Keratinocyte (primary cell): Measurements from ENCODE around the gene CXCL1. TPM values are rescaled to one million over a fixed set of nuclear protein-coding genes. Genes with fewer than 3 reads are reported as not detected.

ENCODE experiments used
- DNase-seq: peaks from one replicate; pipeline ENCODE4 v3.0.0-alpha.2; 2011; ENCODE audit warnings: low read depth, missing footprints, low spot score
- FAIRE-seq: peaks from 2 replicates; lab custom pipeline; 2011; peaks lifted over from hg19 to GRCh38; lab: Jason Lieb, UNC
- H2AFZ ChIP-seq: 2 replicates; pipeline ENCODE4 v1.6.0; 2012; ENCODE audit warnings: low read length, control low read depth, inconsistent platforms; ENCODE audit not compliant: control insufficient read depth
- H3K27ac ChIP-seq: 2 replicates; pipeline ENCODE4 v1.5.1; 2011; ENCODE audit warnings: low read length; ENCODE audit not compliant: control insufficient read depth, insufficient read depth
- H3K27me3 ChIP-seq: 3 replicates; pipeline ENCODE4 v1.6.0; 2011; ENCODE audit warnings: low read length; ENCODE audit not compliant: control insufficient read depth, insufficient read depth; ENCODE audit errors: extremely low read depth
- H3K36me3 ChIP-seq, 2 experiments: 2 replicates in 1 of 2; 3 replicates in 1 of 2; pipeline ENCODE4 v1.5.1; 2011; ENCODE audit warnings: low read length in 2 of 2, mild to moderate bottlenecking in 1 of 2; ENCODE audit not compliant: control insufficient read depth in 2 of 2, insufficient read depth in 2 of 2; ENCODE audit errors: extremely low read depth in 1 of 2
- H3K4me1 ChIP-seq: 3 replicates; pipeline ENCODE4 v1.5.1; 2011; ENCODE audit warnings: low read length; ENCODE audit not compliant: control insufficient read depth, insufficient read depth; ENCODE audit errors: extremely low read depth
- H3K4me2 ChIP-seq: 3 replicates; pipeline ENCODE4 v1.6.0; 2011; ENCODE audit warnings: low read depth, low read length; ENCODE audit not compliant: control insufficient read depth, insufficient read depth; ENCODE audit errors: extremely low read depth
- H3K4me3 ChIP-seq, 3 experiments: fragments of 200-600 bp in 1 of 3; sonication (generic) in 1 of 3; 2 replicates in 2 of 3; 3 replicates in 1 of 3; pipeline ENCODE4 v1.5.1; 2011 to 2016; ENCODE audit warnings: low read length in 3 of 3, mild to moderate bottlenecking in 3 of 3, control low read depth in 2 of 3, inconsistent platforms in 1 of 3, low read depth in 1 of 3, mixed read lengths in 1 of 3, mixed run types in 1 of 3, moderate library complexity in 1 of 3; ENCODE audit not compliant: control insufficient read depth in 2 of 3, insufficient read depth in 2 of 3; ENCODE audit errors: extremely low read depth in 1 of 3
- H3K79me2 ChIP-seq: 2 replicates; pipeline ENCODE4 v1.6.0; 2012; ENCODE audit warnings: low read length; ENCODE audit not compliant: control insufficient read depth, insufficient read depth
- H3K9ac ChIP-seq: 3 replicates; pipeline ENCODE4 v1.6.0; 2011; ENCODE audit warnings: low read length; ENCODE audit not compliant: control insufficient read depth, insufficient read depth; ENCODE audit errors: extremely low read depth
- H3K9me1 ChIP-seq: 3 replicates; pipeline ENCODE4 v1.6.0; 2011; ENCODE audit warnings: low read length; ENCODE audit not compliant: control insufficient read depth, insufficient read depth; ENCODE audit errors: extremely low read depth
- H3K9me3 ChIP-seq: 2 replicates; pipeline ENCODE4 v1.5.1; 2012; ENCODE audit warnings: low read depth, low read length; ENCODE audit not compliant: control insufficient read depth
- H4K20me1 ChIP-seq: 3 replicates; pipeline ENCODE4 v1.6.0; 2011; ENCODE audit warnings: low read length; ENCODE audit not compliant: control insufficient read depth, insufficient read depth; ENCODE audit errors: extremely low read depth
- EZH2 ChIP-seq: IDR thresholded peaks from one replicate; pipeline ENCODE4 v1.6.1; 2012; ENCODE audit warnings: inconsistent platforms, mild to moderate bottlenecking, low read length, moderate library complexity
- dilution Hi-C: fragments of 300-500 bp; cut with MboI; formaldehyde crosslinking; loops from one replicate; pipeline ENCODE4 v1.7.0; 2020; ENCODE audit warnings: low sequenced_read_pairs; ENCODE audit not compliant: extremely low pct_ligation_motif_present
- polyA plus RNA-seq, 5 experiments: library from polyadenylated mRNA; depleted of rRNA in 3 of 5; stranded (reverse) in 3 of 5; stranded (forward) in 1 of 5; unstranded in 1 of 5; fragments of >200 nt; gene quantifications; 1 replicate in 1 of 5; 2 replicates in 3 of 5; 3 replicates in 1 of 5; pipeline versions ENCODE4 v1.2.1 to v1.2.3, GENCODE V29; 2011 to 2012; ENCODE audit warnings: missing spikeins in 2 of 5, low read depth in 1 of 5, low replicate concordance in 1 of 5
- TF ChIP-seq, protein P1 (sequence below), 3 experiments: IDR thresholded peaks in 1 of 3; conservative IDR thresholded peaks in 1 of 3; optimal IDR thresholded peaks in 1 of 3; 2 replicates in 2 of 3; 3 replicates in 1 of 3; pipeline versions ENCODE3 to v1.5.1; 2011; ENCODE audit warnings: low read length in 3 of 3, mild to moderate bottlenecking in 3 of 3, moderate library complexity in 2 of 3, control low read depth in 1 of 3, inconsistent platforms in 1 of 3; ENCODE audit not compliant: insufficient read depth in 2 of 3; ENCODE audit errors: extremely low read depth in 1 of 3

The CXCL1 gene
- polyA plus RNA-seq, 1 donor (not counting 4 experiments of a cell fraction or from before 2014, with no cell fraction given) = 35.5 TPM

DNA sequence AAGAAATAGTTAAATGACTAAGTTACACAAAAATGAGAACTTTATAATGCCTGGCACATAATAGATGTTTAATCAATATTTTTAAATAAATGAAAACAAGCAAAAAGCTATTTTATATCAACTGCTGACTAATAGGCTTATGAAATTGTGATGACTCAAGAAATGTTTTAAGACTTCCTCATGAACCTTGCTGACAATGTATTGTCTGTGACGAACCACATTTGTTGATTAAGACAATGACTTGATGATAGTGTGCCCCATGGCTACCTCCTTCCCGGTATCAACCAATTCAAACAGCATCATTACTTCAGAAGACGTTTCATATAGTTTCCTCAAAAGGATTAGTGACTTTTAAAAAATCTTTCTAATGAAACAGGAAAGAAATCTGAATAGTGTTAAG lies 24.8 kb upstream of the CXCL1 start:
- Histone ChIP-seq H3K79me2 (no peaks in the 10 kb centered on the region), H3K36me3 (no peaks in the 10 kb centered on the region), H3K27ac (peak overlapping the region; percentile 68), H3K9me1 (no peaks in the 10 kb centered on the region), H2AFZ (peak overlapping the region; percentile 44), H3K9ac (no peak overlapping the region), H4K20me1 (no peaks in the 10 kb centered on the region), H3K27me3 (no peaks in the 10 kb centered on the region), H3K4me2 (peak overlapping the region; percentile 33), H3K4me3 (no peak overlapping the region), H3K4me1 (peaks cover 26% of the 10 kb centered on the region), H3K9me3 (no peaks in the 10 kb centered on the region)
- TF ChIP-seq, protein P1, sequence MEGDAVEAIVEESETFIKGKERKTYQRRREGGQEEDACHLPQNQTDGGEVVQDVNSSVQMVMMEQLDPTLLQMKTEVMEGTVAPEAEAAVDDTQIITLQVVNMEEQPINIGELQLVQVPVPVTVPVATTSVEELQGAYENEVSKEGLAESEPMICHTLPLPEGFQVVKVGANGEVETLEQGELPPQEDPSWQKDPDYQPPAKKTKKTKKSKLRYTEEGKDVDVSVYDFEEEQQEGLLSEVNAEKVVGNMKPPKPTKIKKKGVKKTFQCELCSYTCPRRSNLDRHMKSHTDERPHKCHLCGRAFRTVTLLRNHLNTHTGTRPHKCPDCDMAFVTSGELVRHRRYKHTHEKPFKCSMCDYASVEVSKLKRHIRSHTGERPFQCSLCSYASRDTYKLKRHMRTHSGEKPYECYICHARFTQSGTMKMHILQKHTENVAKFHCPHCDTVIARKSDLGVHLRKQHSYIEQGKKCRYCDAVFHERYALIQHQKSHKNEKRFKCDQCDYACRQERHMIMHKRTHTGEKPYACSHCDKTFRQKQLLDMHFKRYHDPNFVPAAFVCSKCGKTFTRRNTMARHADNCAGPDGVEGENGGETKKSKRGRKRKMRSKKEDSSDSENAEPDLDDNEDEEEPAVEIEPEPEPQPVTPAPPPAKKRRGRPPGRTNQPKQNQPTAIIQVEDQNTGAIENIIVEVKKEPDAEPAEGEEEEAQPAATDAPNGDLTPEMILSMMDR (optimal IDR thresholded peaks at IDR 0.05 in 1 of 3, IDR thresholded peaks at IDR 0.05 in 1 of 3, conservative IDR thresholded peaks at IDR 0.05 in 1 of 3; ENCODE audit: extremely low read depth in 1 of 3, insufficient read depth in 2 of 3, low read length in 3 of 3) = no peak
- no peak for TF ChIP-seq EZH2
- dilution Hi-C loops = no loop called here
- peak; percentile 65 for DNase-seq
- peak; percentile 92 for FAIRE-seq

DNA sequence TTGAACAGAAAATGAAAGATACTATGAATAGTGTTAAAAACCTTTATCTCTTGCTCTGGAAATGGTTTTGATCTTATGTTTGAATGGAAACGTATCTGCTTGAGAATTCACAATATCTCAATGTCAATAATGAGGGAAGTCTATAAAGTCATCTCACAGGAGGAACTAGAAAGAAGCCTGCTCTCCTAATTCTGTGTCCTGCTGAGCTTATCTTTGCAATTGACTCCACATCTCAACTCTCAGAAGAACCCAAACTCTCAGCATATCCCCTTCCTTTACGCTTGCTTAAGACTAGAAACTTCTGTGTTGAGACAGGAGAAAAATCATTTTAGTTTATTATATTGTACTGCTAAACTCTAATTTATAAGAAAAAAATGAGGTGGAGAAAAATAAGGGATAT lies 24.4 kb upstream of the CXCL1 start:
- peak overlapping the region; percentile 33 for H3K4me2 ChIP-seq
- dilution Hi-C loops = no loop called here

More for the DNA sequence above, 24.4 kb upstream of the CXCL1 start:
- peak overlapping the region in 2 of 3 experiments; percentile 17 to 35 for H3K4me3 ChIP-seq
- no peak overlapping the region for H3K9ac ChIP-seq
- FAIRE-seq (no peak), DNase-seq (no peak)
- no peaks in the 10 kb centered on the region for H3K79me2 ChIP-seq
- no peaks in the 10 kb centered on the region for H4K20me1 ChIP-seq
- no peaks in the 10 kb centered on the region for H3K36me3 ChIP-seq
- H3K27ac ChIP-seq = peak overlapping the region; percentile 68
- no peaks in the 10 kb centered on the region for H3K27me3 ChIP-seq
- no peaks in the 10 kb centered on the region for H3K9me3 ChIP-seq
- H2AFZ ChIP-seq = peak overlapping the region; percentile 44
- peaks cover 26% of the 10 kb centered on the region for H3K4me1 ChIP-seq
- no peaks in the 10 kb centered on the region for H3K9me1 ChIP-seq
- TF ChIP-seq, protein P1 (optimal IDR thresholded peaks at IDR 0.05 in 1 of 3, IDR thresholded peaks at IDR 0.05 in 1 of 3, conservative IDR thresholded peaks at IDR 0.05 in 1 of 3; ENCODE audit: extremely low read depth in 1 of 3, insufficient read depth in 2 of 3, low read length in 3 of 3) = no peak
- TF ChIP-seq EZH2 = no peak
